M059J (cell line): Measurements from ENCODE around the gene ERVK3-1. TPM values are rescaled to one million over a fixed set of nuclear protein-coding genes. Genes with fewer than 3 reads are reported as not detected.

ENCODE experiments used
- DNase-seq: peaks from one replicate; pipeline ENCODE4 v3.0.0-alpha.2; 2012; ENCODE audit warnings: low read depth
- total RNA-seq: library from RNA; depleted of rRNA; stranded (reverse); fragments of >200 nt; shearing (Covaris generic); gene quantifications from 2 replicates; pipeline ENCODE4 v1.2.3, GENCODE V29; 2014; rRNA removed

ERVK3-1 gene
- total RNA-seq, 1 experiment from 2014 or later: 90.1 TPM

DNA sequence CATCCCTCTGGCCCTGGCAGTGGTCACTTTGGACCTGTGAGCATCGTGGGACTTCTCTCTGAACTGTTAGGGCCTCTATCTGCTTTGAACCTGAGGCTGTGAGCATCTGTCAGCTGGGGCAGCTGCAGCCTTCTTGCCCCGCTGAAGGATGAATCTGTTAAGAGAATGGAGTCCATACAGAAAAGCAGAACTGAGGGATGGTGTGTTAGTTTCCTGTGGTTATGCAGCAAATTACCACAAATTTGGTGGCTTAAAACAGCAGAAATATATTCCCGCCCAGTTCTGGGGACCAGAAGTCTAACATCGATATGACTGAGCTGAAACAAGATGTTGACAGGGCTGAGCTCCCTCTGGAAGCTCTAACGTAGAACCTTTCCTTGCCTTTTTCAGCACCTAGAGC is 59.0 kb downstream of the ERVK3-1 start:
- no peak for DNase-seq

Other genes with a start within 250 kb of the ERVK3-1 start
- 1.8 and 2.0 TPM in 2 replicates for gene ZNF135, start 246.1 kb upstream of the ERVK3-1 start, total RNA-seq
- gene ZSCAN18, start 207.1 kb upstream of the ERVK3-1 start, total RNA-seq: 33.3 and 39.8 TPM in 2 replicates
- gene ZNF329, start 154.6 kb upstream of the ERVK3-1 start, total RNA-seq: 9.8 and 14.6 TPM in 2 replicates
- 23.7 and 26.7 TPM in 2 replicates for gene ZNF274, start 122.3 kb upstream of the ERVK3-1 start, total RNA-seq
- gene ZNF544, start 76.5 kb upstream of the ERVK3-1 start, total RNA-seq: 47.3 and 65.4 TPM in 2 replicates
- 3.7 and 7.1 TPM in 2 replicates for gene ZNF8, start 26.4 kb upstream of the ERVK3-1 start, total RNA-seq
- gene ZSCAN22, start 21.6 kb downstream of the ERVK3-1 start, total RNA-seq: 2.2 and 3.6 TPM in 2 replicates
- 67.3 and 68.9 TPM in 2 replicates for gene A1BG, start 48.1 kb downstream of the ERVK3-1 start, total RNA-seq
- gene ZNF497, start 57.4 kb downstream of the ERVK3-1 start, total RNA-seq: 0.54 and 1.5 TPM in 2 replicates
- gene ZNF837, start 75.7 kb downstream of the ERVK3-1 start, total RNA-seq: 0.34 and 3.4 TPM in 2 replicates
- 1,319 and 1,664 TPM in 2 replicates for gene RPS5, start 81.9 kb downstream of the ERVK3-1 start, total RNA-seq
- not detected in 2 replicates for gene RNF225, start 90.3 kb downstream of the ERVK3-1 start, total RNA-seq
- gene ZNF584, start 103.3 kb downstream of the ERVK3-1 start, total RNA-seq: 11.6 and 14.2 TPM in 2 replicates
- 4.8 and 4.9 TPM in 2 replicates for gene ZNF132, start 134.8 kb downstream of the ERVK3-1 start, total RNA-seq
- gene ZNF324B, start 146.2 kb downstream of the ERVK3-1 start, total RNA-seq: 6.6 and 16.3 TPM in 2 replicates
- gene ZNF324, start 161.7 kb downstream of the ERVK3-1 start, total RNA-seq: 10.3 and 15.7 TPM in 2 replicates
- 5.4 and 10.9 TPM in 2 replicates for gene ZNF446, start 171.0 kb downstream of the ERVK3-1 start, total RNA-seq
- gene SLC27A5, start 206.6 kb downstream of the ERVK3-1 start, total RNA-seq: 4.1 and 5.2 TPM in 2 replicates
- 5.8 and 9.7 TPM in 2 replicates for gene ZBTB45, start 214.4 kb downstream of the ERVK3-1 start, total RNA-seq
- gene TRIM28, start 238.7 kb downstream of the ERVK3-1 start, total RNA-seq: 262 and 359 TPM in 2 replicates
- gene CHMP2A, start 249.7 kb downstream of the ERVK3-1 start, total RNA-seq: 136 and 147 TPM in 2 replicates